PC-3 (cell line): ENCODE results near the gene REM1.

Experiments used
- EZH2 ChIP-seq: fragments of 300-600 bp; sonication (generic); IDR thresholded peaks from one replicate; pipeline ENCODE4 v1.6.1; 2017; ENCODE audit warnings: antibody characterized with exemption, mild to moderate bottlenecking, low read length; ENCODE audit not compliant: unreplicated experiment
- EZH2phosphoT487 ChIP-seq: fragments of 300-600 bp; sonication (generic); IDR thresholded peaks from 2 replicates; pipeline ENCODE4 v1.6.1; 2018; ENCODE audit warnings: mild to moderate bottlenecking, antibody characterized with exemption, low read length, borderline replicate concordance
- TF ChIP-seq, protein P1 (sequence below): fragments of 300-600 bp; sonication (generic); conservative IDR thresholded peaks from 2 replicates; pipeline ENCODE4 v1.5.1; 2017; ENCODE audit warnings: antibody characterized with exemption, low read depth, mild to moderate bottlenecking, low read length

- TF ChIP-seq EZH2 (no peak), EZH2phosphoT487 (no peak)
- TF ChIP-seq, protein P1, sequence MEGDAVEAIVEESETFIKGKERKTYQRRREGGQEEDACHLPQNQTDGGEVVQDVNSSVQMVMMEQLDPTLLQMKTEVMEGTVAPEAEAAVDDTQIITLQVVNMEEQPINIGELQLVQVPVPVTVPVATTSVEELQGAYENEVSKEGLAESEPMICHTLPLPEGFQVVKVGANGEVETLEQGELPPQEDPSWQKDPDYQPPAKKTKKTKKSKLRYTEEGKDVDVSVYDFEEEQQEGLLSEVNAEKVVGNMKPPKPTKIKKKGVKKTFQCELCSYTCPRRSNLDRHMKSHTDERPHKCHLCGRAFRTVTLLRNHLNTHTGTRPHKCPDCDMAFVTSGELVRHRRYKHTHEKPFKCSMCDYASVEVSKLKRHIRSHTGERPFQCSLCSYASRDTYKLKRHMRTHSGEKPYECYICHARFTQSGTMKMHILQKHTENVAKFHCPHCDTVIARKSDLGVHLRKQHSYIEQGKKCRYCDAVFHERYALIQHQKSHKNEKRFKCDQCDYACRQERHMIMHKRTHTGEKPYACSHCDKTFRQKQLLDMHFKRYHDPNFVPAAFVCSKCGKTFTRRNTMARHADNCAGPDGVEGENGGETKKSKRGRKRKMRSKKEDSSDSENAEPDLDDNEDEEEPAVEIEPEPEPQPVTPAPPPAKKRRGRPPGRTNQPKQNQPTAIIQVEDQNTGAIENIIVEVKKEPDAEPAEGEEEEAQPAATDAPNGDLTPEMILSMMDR, result no peak
Observed at GRCh38 chr20:31446084-31446819, 28.8 kb upstream of the REM1 start.
